ENCODE measurements around the gene RGMA.
"Not testable (repeated sequence)": the region's sequence is repeated elsewhere in the genome, so short reads cannot be mapped to it uniquely, and the experiment has no call there.

RGMA gene

DNA sequence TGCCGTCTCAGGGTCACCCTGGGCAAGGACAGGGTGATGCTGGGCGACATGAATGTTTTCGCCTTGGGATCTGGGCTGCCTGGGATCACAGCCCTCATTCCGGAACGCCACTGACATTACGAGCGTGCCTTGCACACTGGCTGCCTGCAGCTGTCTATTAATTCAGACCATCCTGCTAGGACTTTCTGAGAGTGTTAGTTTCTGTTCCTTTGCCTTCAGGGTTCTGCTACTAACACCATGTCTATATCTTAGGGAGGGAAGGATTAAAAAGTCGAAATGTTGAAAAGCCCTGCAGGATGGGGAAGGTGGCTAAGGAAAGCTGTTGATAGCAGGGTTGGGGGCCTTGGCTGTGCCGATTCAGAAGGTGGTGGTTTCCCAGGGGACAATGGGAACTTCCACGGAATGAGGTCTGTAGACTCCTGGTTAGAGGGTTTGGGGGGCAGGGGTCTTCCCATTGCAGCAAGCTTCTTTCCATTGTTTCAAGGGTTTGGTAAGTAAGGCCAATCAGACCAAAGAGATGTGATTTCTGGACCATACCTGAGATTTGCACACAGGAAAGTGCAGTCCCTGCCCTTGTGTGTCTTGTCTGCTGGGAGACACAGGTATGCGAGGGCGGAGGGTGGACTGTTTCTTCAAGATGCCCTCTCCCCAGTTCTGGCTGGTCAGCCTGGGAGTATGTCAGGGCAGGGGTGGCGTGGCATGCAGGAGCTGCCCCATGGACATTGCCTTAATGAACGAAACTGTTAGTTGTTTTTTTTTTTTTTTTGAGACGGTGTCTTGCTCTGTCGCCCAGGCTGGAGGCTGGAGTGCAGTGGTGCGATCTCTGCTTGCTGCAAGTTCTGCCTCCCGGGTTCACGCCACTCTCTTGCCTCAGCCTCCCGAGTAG lies 50.9 kb downstream of the RGMA start:
- FAIRE-seq (no peak), DNase-seq (ENCODE audit: extremely low spot score, insufficient read length, low read depth) (no peak)

GRCh38 chr15:93036951-93037819 lies 51.8 kb downstream of the RGMA start:
- no peak for DNase-seq (ENCODE audit: extremely low spot score, insufficient read length, low read depth)
- no peak for FAIRE-seq

GRCh38 chr15:93035953-93036810 lies 52.8 kb downstream of the RGMA start:
- peak; percentile 50 for DNase-seq (ENCODE audit: extremely low spot score, insufficient read length, low read depth)
- peak; percentile 52 for FAIRE-seq

DNA sequence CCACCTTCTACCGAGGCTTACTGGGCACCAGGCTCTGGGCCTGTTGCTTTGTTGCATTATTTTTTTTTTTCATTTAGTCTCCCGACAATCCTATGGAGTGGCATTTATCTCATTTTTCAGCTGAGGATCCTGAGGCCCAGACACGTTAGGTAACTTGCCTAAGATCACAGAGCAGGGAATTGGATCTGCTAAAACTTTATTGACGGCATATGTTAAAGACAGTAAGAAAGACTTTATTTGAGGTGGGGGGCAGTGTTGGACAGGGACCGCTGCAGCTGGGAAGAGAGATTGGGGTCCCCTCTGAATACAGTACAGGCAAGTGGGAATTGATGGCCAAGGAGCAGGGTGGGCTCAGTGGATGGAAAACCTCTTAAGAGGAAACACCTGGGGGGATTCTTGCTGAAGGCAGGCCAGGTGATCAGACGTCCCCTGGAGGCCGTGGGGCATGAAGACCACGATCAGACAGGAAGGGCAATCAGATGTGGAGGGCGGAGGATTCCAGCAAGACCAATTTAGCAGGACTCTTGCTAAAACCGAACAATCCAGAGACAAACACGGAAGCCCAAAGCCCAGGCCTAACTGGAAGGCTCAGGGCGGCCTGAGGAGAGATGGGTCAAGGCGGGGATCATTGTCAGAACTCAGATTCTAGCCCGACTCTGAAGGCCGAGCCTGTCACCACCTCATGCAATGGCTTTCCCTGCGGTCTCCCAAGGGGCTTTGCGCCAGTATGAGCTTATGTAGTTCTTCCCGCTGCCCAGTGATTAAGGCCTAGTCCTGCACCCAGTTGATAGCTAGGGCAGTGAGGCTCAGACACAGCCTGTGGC lies 53.7 kb downstream of the RGMA start:
- DNase-seq (ENCODE audit: extremely low spot score, insufficient read length, low read depth) (no peak), FAIRE-seq (no peak)

- no peak for DNase-seq (ENCODE audit: extremely low spot score, insufficient read length, low read depth)
These were observed 54.5 kb downstream of the RGMA start for GRCh38 chr15:93034512-93034911.

DNA sequence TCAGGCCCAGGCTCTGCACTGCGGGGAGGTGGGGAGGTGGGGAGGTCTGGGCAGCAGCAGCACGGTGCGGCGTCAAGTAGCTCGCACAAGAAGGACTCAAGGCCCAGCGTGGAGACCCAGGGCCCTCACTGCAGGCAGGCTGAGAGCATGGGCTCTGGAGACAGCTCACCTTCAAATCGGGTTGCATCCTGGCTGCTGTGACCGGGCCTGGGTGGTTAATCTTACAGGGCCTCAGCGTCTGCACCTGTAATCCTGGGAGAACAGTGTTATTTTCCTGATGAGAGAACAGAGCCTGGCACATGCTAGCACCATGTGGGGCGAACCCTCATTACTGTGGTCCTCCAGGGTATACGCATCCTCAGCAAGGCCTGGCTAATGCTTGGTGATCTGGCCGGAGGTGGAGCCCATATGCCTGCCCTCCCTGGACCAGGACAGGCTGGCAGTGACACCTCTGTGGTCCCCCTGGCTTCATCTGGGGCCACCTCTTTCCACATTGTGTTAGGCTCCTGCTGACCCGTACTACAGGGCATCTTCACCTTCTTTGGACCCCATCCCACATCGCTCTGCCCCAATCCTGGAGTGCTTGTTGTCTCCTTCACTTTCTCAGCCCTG lies 55.5 kb downstream of the RGMA start:
- no peak for DNase-seq (ENCODE audit: extremely low spot score, insufficient read length, low read depth)
- no peak for FAIRE-seq

More at GRCh38 chr15:93034512-93034911, 54.5 kb downstream of the RGMA start:
- no peak for FAIRE-seq

GRCh38 chr15:93032515-93033206 lies 56.4 kb downstream of the RGMA start:
- DNase-seq (ENCODE audit: extremely low spot score, insufficient read length, low read depth); FAIRE-seq: not testable (repeated sequence)

- not testable (repeated sequence) for FAIRE-seq
These were observed 57.2 kb downstream of the RGMA start for GRCh38 chr15:93031557-93032384.

DNA sequence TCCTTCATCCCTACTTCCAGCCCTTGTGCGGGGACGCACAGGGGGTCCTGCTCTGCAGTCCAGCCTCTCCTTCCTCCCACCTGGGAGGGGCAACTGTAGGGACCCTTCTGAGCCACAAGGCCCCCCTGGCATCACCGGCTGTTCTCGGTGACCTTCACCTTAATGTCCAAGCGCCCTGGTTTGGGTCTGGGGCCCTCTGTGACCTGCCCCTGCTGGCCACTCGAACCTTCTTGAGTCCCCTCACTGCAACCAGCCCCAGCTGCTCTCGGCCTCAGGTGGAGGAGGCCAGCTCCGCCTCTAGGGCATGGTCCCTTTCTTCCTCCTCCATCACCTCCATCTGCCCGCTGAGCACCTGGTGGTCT lies 57.9 kb downstream of the RGMA start:
- FAIRE-seq = no peak
- DNase-seq (ENCODE audit: extremely low spot score, insufficient read length, low read depth) = no peak

More at GRCh38 chr15:93031557-93032384, 57.2 kb downstream of the RGMA start:
- not testable (repeated sequence) for DNase-seq (ENCODE audit: extremely low spot score, insufficient read length, low read depth)

- FAIRE-seq = peak; percentile 89
- peak; percentile 50 for DNase-seq (ENCODE audit: extremely low spot score, insufficient read length, low read depth)
These were observed 58.4 kb downstream of the RGMA start for GRCh38 chr15:93030430-93031102.

DNA sequence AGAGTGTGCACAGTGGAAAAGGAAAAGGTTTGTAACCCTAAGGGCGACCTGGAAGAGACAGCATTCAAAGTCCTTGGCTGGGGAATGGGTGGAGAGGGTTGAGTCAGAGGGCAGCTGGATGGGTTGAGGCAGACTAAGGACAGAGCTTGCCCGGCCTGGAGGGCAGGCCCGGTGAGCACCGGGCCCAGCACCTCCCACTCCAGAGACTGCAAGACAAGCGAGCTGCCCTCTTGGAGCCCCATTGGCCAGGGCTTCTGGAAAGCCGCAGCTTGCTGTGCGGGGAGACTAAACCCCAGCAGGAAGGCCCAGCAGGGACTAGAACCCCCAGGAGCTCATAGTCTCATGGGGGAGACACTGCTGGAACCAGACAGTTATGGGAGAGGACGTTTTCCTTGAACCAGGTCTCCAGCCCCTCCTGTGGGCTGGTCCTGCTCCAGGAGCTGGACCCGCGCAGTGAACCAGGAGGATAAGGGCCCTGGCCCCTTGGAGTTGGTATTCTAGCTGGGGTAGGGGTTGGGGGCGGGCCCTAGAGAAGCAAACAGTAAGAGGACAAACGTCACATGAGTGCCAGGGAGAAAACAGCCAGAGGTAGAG lies 59.1 kb downstream of the RGMA start:
- DNase-seq (ENCODE audit: extremely low spot score, insufficient read length, low read depth) (no peak), FAIRE-seq (no peak)

DNA sequence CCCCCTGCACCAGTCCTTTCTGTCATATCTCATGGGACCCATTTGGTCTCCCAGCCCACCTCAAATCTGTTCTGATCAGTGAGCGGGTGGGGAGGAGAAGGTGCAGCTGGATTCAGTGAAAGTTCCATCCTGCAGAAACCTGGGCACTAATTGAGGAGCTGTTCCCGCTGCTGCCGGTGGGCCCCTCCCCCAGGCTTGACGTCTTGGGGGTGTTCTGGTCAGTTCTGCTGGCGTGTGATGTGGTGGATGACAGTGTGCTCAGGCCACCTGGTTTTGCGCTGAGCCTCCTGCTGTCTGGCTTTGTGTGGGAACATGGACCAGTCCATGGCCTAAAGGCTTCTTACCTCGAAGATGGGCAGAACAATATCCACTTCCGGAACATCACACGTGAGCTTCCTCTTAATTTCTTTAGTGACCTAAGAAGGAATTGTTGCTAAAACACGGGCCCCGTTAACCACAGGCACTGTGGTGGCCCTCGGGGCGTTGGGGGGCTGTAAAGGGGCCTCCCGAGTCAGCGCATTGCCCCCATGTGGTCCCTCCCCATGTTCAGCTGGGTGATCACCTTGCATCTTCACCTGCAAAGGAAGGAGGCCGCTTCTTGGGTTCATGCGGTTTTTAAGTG lies 59.7 kb downstream of the RGMA start:
- FAIRE-seq (no peak), DNase-seq (ENCODE audit: extremely low spot score, insufficient read length, low read depth) (no peak)

GRCh38 chr15:93028632-93029213 lies 60.3 kb downstream of the RGMA start:
- DNase-seq (ENCODE audit: extremely low spot score, insufficient read length, low read depth) (no peak), FAIRE-seq (no peak)

GRCh38 chr15:93028111-93028631 lies 60.8 kb downstream of the RGMA start:
- DNase-seq (ENCODE audit: extremely low spot score, insufficient read length, low read depth) (no peak), FAIRE-seq (no peak)

- FAIRE-seq = no peak
- DNase-seq (ENCODE audit: extremely low spot score, insufficient read length, low read depth) = no peak
These were observed 61.6 kb downstream of the RGMA start for GRCh38 chr15:93027413-93027812.

Measured in GM18507 (cell line).